NCI-H1694 treated with DMSO at 0.1 percent for 48 hours (cell line): ENCODE results near the gene CLEC16A.

Experiments used
- DNase-seq: peaks from one replicate; lab custom pipeline; 2025; lab: John Stamatoyannopoulos, UW

Gene CLEC16A

DNA sequence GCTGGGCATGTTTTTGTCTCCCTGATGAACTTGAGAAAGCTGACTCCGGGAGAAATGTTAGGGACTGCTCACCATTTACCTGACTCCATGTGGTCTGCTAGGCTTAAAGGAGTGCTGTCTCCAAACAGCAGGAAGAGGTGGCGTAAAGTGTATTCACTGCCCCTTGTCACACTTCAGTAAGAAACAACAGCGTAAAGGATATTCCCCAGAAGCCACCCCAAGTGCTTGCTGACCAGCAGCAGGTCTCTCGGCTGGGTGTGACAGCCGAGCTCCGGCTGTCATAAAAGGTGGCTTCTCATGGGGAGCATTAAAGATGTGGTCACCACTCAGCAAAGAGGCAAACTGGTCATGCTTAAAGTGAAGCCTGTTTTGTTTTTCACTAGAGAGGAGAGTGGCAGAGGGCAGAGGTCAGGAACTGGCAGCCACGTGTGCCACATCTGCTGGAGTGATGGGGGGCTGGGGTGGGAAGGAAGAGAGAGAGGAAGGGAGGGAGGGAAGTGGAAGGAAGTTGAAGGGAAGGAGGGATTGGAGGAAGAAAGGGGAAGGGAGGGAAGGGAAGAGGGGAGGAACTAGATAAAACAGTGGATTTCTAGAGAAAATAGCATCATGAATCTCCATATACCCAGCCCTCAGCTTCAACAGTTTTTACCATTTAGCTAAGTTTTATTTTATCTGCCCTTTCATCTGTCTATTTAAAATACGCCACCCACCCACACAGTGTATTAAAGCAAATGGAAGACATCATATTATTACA, 119.3 kb downstream of the CLEC16A start:
- DNase-seq = no peak

GRCh38 chr16:11064202-11064540, 119.8 kb downstream of the CLEC16A start:
- no peak for DNase-seq

DNA sequence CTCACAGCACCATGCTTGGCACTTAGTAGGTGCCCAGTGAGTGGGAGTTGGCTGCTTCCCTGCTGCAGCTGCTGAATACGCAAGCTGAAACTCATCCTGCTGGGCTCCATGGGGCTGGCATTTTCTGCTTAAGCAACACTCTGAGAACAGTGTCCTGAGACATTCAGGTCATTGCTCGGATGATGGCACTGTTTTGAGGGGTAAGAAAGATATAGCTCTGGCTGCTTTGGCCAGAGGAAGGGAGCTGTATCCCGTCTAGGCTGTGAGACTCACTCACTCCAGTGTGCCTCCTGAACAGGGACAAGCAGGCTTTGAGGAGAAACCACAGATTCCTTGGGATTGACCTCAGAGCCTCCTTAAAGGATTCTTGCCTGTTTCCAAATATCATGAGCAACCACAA, 120.5 kb downstream of the CLEC16A start:
- no peak for DNase-seq

GRCh38 chr16:11066261-11066870, 122.0 kb downstream of the CLEC16A start:
- no peak for DNase-seq

- DNase-seq = no peak
These were observed 122.9 kb downstream of the CLEC16A start for GRCh38 chr16:11067266-11067665.

GRCh38 chr16:11067697-11068141, 123.4 kb downstream of the CLEC16A start:
- no peak for DNase-seq

- no peak for DNase-seq
These were observed 127.5 kb downstream of the CLEC16A start for GRCh38 chr16:11071829-11072228.

DNA sequence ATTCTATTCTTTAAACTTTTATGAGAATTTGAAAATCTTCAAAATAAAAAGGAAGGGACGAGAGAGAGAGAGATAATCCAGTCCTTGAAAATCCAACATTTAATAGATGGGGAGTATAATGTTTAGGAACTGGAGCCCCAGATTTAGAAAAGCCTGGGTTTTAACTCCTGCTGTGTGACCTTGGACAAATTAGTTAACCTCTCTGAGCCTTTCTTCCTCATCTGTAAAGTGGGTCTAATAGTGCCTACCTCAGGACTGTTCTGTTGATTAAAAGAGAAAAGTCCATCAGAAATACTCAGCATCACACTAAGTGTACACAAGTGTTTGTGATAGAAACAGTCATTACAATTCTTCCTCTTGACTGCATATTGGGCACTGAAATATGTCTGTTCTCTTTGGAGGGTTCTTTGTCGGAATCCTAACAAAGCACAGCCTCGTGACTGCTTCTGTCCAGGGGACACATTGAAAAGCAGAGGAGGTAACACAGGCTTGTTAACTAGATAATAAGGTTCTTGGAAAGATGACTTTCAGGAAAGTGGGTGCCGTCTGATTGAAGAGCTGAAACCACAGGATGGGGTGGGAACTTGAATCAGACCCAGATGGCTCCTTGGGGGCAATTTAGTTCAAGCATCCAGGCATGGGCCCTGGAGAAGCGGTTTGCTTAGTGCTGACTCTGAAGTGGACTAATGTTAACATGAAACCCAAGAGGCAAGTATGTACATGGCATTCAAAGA, 128.2 kb downstream of the CLEC16A start:
- DNase-seq = no peak

DNA sequence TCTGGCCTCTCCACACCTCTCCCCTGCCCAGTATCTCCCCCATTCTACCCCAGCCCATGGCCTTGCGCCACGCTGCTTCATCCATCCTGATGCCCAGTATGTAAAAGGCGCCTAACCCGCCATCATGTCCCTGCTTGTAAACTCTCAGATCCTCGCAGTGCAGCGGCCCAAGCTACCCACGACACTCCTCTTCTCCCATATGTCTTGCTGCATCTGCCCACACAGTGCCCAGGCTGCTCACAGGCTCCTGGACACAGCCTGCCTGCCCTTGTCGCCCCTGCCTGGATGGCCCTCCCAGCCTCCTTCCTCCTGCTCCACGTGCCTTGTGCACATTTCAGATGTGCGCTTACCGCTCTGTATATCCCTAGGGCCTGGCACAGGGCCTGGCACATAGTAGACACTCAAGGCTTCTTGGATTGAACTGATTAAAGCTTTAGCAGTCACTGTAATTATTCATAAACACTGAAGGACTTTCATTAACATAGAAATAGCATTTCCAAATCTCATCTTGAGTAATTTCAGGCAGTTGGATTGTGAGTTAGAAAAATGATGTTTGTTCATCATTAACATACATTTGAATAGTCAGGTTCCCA, 129.1 kb downstream of the CLEC16A start:
- no peak for DNase-seq

DNA sequence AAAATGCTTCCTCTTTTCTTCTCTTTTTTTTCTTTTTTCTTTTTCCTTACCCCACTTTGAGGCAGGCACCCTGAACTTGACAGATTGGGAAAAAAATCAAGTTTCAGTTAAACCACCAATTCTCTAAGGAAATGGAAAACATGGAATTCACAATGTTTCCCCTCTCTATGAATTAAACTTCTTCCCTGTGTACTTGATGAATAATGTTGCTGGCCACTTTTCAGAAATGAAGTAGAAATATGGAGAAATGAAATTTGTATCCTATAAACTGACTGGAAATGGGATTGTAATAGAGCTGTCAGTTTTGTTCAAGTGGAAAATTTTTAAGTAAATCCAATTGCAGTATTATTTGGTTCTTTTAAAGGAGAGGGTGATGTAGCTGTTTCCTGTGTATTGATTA, 129.8 kb downstream of the CLEC16A start:
- DNase-seq = no peak

GRCh38 chr16:11075163-11075562, 130.8 kb downstream of the CLEC16A start:
- DNase-seq = no peak

- no peak for DNase-seq
These were observed 132.1 kb downstream of the CLEC16A start for GRCh38 chr16:11076259-11077018.

DNA sequence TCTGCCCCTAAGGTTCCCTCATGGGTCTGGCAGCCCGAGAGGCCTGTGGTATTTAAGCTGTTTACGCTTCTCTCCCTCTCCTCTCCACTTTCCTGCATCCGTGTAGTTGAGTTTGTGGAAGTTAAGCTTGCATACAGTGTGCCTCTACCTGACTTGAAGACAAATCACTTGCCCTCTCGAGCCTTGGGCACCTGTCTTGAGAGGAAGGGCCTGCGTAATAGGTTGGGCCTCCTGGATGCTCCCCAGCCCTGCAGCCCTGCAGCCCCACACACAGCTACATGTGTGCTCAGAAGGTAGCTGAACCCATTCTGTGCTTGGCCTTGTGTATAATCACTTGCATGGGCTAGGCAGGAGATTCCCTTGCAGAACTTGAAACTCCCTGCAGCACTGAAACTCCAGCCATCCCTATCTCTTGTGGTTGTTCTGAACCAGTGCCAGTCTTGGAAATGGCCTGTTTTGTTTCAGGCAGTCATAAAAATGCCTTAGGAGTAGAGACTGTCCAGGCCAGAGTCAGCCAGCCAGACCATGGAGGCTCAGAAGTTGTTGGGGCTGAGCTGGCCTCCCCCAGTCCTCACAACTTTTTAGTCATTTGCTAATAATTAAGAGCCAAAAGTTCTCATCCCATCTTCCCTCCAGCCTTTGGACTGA, 134.6 kb downstream of the CLEC16A start:
- no peak for DNase-seq

DNA sequence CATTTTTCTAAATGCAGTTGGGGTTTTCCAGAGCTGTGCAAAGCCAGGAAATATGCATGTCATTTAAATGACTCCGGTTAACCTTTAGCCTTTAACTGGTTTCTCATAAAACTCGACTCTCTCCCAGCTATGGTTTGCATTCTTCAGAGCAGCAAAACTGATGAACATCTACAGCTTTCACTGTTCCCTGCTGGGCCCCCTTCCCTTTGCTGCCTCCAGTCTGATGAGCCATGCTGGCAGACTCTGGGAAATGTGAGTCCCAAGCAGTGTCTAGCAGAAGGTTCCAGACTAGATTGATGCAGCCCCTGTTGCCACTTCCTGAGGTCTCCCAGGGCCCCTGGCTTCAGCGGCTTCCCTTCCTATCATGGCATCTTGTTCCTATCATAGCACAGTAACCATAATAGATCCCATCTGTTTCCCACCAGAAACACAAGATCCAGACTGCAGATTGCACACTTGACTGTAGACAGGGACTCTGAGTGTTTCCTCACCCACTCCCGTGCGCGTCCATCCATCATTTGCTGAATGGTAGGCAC, 135.4 kb downstream of the CLEC16A start:
- DNase-seq = no peak

DNA sequence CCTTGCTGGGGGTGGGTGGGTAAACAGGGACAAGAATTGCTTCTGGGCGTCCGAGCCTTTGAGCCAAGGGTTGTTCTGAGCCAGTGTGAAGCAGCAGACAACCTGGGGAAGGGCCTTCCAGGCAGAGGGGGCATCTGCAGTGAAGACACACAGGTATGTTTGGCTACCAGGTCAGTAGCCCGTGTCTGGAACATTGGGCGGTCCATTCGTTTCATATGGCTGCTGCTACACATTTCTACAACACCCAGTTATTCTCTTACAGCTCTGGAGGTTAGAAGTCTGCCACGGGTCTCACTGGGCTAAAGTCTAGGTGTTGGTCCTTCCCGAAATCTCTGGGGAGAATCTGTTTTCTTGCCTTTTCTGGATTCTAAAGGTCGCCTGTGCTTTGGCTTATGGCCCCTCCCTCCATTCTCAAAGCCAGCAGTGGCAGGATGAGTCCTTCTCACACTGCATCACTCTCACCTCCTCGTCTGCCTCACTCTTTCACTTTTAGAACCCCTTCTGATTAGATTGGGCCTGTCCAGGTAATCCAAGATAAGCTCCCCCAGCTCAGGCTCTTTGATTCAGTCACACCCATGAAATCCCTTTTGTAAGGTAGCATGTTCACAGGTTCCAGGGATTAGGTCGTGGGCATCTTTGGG, 136.1 kb downstream of the CLEC16A start:
- DNase-seq = no peak

GRCh38 chr16:11080999-11081630, 136.8 kb downstream of the CLEC16A start:
- no peak for DNase-seq

- DNase-seq = no peak
These were observed 137.9 kb downstream of the CLEC16A start for GRCh38 chr16:11082108-11082859.

DNA sequence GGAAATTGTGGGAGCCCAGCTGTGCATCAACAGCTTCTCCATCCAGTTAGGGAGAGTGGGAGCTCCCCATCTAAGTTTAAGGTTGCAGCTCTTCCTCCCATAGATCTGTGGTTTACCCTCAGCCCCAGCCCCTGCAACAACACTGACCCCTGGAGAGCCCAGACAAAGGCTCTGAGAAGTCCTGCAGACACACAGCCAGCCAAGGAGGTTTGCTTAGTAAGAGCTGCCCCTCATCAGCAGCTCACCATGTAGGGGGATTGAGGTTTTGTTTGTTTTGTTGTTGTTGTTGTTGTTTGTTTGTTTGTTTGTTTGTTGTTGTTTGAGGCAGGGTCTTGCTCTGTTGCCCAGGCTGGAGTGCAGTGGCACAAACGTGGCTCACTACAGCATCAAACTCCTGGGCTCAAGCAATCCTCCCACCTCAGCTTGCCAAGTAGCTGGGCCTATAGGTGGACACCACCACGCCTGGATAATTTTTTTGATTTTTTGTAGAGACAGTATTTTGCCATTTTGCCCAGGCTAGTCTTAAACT, 138.6 kb downstream of the CLEC16A start:
- no peak for DNase-seq

- no peak for DNase-seq
These were observed 140.1 kb downstream of the CLEC16A start for GRCh38 chr16:11084484-11084875.
